Panc1 (cell line): ENCODE results near the gene PRRC2C.

Source experiments
- CTCF ChIP-seq: fragments of 450-650 bp; IDR thresholded peaks from 2 replicates; pipeline ENCODE4 v1.5.1; 2017; ENCODE audit warnings: mild to moderate bottlenecking
- SIN3A ChIP-seq: IDR thresholded peaks from 2 replicates; pipeline ENCODE4 v1.6.1; 2012; ENCODE audit warnings: low read depth, mild to moderate bottlenecking, low read length, moderate library complexity, borderline replicate concordance; ENCODE audit not compliant: insufficient read depth

- TF ChIP-seq CTCF (no peak), SIN3A (no peak)
Observed at GRCh38 chr1:171501305-171502024, 16.1 kb downstream of the PRRC2C start.
